ENCODE measurements around the gene SHISAL2A. TPM values are rescaled to one million over a fixed set of nuclear protein-coding genes. Genes with fewer than 3 reads are reported as not detected.

The SHISAL2A gene
- polyA plus RNA-seq, 3 donors = 1.6 to 3.7 (median 2.7) TPM

DNA sequence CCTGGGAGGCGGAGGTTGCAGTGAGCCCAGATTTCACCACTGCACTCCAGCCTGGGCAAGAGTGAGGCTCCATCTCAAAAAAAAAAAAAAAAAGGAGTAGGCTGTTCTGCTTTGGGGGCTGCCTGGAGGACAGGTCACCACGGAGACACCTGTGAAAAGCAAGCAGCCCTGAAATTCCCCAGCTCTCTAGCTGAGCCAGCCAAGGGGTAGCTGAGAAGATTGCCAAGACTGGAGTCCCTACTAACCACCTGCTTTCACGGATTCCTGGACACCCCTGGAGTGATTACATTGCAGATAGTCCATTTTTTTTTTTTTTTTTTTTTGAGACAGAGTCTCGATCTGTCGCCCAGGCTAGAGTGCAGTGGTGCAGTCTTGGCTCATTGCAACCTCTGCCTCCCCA lies 18.3 kb upstream of the SHISAL2A start:
- DNase-seq = no peak

DNA sequence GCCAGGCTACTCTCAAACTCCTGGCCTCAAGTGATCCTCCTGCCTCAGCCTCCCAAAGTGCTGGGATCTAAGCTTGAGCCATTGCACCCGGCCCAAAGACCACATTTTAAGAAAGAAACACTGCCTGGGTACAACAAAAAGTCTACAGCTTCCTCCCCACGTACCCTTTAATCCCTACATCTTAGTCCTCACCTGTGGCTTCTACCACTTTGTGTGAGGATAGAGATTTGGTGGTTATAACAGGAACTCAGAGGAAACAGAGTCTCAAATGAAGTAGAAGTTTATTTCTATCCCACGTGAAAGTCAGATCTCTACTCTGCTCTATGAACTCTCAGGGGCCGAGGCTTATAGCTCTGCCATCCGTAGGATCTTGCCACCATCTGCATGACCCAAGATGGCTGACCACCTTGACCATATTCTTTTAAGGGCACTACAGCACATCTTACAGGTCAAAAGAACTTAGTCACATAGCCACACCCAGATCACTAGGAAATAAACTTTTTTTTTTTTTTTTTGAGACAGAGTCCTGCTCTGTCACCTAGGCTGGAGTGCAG lies 17.4 kb upstream of the SHISAL2A start:
- DNase-seq = no peak

DNA sequence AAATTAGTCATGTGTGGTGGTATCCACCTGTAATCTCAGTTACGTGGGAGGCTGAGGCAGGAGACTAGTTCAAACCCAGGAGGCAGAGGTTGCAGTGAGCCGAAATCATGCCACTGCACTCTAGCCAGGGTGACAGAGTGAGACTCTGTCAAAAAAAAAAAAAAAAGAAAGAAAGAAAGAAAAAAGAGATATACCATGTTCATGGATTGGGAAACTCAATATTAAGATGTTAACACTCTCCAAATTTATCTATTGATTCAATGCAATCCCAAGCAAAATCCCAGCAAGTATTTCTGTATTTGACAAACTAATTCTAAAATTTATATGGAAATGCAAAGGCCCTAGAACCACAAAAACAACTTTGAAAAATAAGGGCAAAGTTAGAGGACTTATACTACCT lies 11.0 kb upstream of the SHISAL2A start:
- no peak for DNase-seq

DNA sequence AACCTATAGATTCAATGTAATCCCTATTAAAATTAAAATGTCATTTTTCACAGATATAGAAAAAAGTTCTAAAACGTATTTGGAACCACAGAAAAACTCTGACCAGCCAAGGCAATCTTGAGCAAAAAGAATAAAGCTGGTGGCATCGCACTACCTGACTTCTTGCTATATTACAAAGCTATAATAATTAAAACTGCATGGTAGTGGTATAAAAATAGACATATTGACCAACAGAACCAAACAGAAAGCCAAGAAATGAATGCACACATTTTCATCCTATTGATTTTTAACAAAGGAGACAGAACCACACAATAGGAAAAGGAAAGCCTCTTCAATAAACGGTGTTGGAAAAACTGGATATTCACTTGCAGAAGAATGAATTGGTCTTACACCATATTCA lies 9.2 kb upstream of the SHISAL2A start:
- DNase-seq = no peak

DNA sequence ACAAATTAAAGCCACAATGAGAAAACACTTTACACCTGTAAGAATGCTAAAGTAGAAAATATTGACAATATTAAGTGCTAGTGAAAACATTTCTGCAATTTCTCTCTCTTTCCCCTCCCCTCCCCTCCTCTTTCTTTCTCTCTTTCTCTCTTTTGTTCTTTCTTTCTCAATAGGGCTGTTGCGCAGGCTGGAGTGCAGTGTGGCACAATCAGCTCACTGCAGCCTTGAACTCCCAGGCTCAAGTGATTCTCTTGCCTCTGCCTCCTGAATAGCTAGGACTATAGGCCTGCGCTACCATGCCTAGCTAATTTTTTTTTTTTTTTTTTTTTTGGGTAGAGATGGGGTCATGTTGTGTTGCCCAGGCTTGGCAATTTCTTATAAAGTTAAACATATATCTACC lies 5.9 kb upstream of the SHISAL2A start:
- no peak for DNase-seq

DNA sequence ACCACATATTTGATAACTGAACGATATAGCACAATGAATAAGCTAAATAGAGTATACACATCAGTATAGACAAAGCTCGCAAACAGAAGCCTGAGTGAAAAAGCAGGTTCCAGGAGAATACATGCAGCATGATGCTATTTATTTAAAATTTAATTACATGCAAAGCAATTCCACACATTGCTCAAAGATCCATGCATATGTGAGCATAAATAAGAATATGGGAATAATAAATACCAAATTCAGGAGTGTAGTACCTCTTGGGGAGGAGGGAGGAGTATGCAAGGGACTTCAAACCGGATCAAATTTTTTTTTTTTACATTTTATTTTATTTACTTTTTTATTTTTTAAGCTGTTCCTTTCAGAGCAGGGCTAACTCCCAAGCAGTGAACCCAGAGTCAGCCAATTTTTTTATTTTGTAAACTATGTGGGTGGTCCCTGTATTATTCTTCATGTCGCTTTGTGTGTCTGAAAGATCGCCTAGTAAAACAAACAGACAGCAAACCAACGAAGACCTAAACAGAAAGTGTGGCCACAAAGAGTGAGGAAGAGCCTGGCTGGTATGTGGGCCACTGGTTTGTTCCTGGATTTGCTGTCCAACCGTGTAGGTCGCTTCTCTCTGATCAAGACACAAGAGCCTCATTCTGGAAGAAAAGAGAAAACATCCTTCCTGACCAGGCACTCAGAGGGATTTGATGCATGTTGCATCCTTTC lies 4.2 kb upstream of the SHISAL2A start:
- no peak for DNase-seq

DNA sequence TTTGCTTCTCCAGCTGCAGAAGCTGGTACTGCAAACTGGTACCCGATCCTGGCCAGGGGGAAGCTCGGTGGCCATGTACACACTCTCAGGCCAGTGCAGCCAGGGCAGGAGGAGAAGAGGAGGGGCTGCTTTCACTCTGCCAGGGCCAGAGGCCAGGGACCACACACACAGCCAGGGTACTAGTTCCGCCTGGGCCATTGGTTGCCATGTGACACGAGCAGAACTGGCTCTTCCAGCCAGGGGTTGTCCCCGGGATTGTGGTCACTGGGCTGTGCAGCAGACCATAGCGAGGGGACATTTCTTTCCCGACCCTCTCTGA lies 3.7 kb upstream of the SHISAL2A start:
- DNase-seq = peak; percentile 71

DNA sequence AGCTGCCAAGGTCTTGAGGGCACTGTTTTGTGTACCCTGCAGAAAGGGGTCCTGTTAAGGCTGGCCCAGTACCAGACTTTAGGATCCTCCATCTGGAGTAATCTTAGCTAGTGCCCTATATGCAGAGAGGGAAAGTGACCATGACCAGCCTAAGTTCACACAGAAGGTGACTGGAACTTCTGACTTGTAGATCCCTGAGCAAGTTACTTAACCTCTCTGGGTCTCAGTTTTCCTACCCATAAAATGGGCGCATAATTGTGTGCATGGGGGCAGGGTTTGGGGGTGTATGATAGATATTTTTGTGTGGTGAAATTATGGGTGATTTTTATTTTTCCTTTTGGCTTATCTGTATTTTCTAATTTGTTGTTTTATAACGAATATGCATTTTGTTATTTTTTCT lies 3.3 kb upstream of the SHISAL2A start:
- DNase-seq = no peak

DNA sequence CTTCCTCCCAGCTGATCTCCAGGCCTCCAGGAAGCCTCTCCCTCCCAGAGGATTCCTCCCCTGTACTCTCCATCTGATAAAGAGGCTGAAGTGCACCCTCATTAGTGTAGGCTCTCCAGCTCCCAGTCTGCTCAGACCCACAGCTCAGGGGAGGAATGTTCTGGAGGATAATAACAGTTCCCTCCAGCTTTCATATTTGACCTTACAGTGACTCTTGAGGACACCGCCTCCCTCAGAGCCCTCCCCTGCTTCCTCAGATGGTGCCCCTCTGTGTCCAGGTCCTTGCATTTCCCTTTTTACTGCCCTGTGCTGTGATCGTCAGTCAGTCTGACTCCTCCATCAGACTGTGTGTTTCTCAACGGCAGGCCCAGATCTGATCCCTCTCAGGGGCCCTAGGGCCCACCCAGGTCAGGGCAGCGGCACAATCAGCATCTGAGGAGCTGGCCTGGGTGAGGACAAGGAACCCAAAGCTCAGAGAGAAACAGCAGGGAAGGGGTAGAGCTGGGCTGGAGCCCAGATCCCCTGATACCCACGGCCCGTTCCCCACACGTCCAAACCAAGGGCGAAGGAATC lies 1.1 kb upstream of the SHISAL2A start:
- no peak for DNase-seq

DNA sequence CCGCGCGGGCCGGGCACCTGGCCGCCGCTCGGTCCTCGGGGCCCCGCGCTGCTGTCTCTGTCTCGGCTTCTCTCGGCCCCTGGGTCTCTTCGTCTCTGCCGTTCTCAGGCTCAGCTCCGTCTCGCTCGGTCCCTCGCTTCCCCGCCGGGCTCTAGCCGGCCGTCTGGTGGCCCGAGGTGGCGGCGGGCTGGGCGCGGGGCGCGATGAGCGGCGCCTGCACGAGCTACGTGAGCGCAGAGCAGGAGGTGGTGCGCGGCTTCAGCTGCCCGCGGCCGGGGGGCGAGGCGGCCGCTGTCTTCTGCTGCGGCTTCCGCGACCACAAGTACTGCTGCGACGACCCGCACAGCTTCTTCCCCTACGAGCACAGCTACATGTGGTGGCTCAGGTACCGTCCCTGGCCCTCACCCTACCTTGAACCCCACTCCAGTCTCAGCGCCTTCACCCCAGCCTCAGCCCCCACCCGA lies 355 bp downstream of the SHISAL2A start:
- DNase-seq = no peak

DNA sequence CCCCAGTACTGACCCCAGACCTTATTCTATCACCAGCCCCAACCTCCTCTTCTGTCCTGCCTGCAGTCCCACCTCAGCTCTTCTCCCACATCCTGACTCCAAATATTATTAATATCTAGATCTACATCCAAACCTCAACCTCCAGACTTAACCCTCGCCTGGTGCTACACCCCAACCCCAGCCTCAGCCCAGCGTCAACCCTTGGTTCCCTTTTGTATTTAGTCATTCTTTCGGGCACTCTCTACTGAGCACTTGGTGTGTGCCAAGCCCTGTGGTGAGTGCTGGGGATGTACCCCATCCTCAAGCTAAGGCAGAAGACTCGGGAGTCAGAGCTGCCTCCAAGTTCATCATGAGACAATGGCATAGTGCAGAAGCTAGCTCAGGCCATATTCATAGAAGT lies 1.1 kb downstream of the SHISAL2A start:
- DNase-seq = no peak

DNA sequence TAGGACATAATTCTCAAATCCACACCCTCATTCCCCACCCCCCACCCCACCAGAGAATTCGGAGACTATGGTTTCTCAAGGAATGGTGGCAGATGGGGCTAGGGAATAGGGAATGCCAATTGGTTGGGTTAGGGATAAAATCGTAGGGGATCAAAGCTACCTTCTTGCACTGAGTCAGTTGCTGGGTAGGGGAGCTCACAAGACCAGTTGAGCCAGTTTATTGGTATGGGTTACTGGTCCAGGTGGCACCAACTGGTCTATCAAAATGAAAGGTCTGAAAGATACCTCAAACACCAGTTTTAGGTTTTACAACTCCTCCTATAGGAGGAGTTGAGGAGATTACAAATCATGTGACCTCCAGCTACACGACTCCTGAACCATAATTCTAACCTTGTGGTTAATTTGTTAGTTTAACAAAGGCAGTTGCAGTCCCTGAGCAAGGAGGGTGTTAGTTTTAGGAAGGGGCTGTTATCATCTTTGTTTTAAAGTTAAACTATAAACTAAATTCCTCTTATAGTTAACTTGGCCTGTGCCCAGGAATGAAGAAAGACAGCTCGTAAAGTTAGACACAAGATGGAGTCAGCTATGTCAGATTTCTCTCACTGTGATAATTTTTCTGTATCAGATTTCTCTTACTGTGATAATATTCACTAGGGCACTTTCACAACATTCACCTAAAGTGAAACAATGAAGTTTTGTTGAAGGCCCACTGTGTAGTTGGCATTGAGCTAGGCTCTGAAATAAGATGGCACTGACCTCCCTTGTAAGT lies 2.5 kb downstream of the SHISAL2A start:
- DNase-seq = no peak

DNA sequence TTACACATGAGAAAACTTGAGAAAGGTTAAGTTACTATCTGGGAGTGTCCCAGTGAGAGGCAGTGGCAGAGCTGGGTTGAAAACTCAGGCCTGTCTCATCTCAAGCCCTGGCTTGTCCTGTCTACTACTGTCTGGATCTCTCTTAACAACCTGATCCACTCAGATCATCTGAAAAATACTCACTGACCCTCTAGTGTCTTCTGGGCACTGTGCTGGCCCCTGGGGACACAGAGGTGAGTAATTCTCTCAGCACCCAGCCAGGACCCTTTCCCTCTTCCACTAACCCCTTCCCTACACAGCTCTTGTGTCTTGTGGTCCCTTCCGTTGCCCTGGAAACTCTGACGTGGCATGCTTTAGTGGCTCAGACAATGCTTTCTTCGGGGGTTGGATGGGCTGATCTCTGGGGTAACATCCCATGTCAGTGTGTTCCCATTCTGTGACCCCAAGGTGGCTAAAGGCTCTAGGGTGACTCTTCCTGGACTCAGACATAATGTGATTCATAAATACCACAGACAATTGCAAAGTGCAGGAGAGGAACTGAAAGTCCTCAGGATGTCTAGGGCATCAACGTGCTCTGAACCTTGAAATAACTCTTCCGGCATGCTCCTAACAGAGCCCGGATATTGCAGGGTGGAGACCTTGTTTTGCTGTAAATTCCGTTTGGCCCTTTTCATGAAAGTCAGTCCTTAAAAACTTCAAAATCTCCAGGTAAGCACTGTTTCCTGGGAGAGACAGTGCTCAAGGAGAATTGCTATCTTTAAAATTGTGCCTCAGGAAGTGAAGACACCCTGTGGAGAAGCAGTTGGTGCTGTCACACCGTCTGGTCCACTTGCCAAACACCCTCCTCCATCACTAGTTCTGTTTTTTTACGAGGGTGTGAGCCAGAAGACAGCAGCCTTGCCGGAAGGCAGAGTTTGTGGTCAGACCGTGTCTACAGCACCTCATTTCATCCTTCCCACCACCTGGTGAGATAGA lies 4.0 kb downstream of the SHISAL2A start:
- no peak for DNase-seq

DNA sequence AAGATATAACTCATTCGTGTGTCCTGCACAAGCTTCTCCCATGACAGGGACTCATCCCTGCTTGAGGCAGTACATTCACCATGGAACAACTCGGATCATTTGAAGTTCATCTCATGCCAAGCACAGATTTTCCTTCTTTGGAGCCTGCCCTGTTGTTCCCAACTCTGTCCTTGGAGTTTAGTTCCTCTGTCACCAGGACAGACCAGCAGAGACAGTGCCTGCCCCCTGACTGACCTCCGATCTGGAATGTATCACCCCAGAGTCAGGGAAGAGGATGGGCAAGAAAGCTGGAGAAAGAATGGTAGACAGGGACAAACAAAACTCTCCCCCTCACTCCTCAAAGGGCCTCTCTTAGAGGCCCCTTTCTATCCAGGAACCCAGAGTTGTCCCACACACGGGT lies 5.0 kb downstream of the SHISAL2A start:
- no peak for DNase-seq

DNA sequence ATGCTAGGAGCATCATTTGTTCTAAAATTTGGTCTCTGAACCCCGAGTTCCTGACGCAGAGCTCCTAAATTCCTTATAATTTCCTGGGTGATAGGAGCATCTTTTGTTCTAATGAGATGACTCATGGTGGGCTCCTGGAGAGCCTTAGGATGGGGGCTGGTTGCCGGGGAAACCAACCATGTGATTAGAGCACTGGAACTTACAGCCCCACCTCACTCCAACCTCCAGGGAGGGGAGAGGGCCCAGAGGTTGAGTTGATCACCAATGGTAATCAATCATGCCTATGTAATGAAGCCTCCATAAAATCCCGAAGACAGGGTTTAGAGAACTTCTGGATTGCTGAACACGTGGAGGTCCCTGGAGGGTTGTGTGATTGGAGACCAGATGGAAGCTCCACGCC lies 7.7 kb downstream of the SHISAL2A start:
- no peak for DNase-seq

DNA sequence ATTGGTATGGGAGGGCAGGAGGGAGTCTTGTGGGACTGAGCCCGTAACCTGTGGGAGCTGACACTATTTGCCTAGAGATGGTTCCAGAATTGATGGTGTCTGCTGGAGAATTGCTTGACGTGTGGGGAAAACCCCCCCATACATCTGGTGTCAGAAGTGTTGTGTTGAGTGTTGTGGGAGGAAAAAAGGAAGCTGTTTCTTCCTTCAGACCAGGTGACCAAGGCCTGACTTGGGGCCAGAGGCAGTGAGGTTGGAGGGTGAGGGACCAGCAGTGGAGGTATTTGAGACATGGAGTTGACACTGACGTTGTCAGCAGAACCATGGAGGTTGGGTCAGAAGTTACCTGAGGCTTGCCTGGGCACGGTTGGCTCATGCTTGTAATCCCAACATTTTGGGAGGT lies 8.3 kb downstream of the SHISAL2A start:
- DNase-seq = no peak

DNA sequence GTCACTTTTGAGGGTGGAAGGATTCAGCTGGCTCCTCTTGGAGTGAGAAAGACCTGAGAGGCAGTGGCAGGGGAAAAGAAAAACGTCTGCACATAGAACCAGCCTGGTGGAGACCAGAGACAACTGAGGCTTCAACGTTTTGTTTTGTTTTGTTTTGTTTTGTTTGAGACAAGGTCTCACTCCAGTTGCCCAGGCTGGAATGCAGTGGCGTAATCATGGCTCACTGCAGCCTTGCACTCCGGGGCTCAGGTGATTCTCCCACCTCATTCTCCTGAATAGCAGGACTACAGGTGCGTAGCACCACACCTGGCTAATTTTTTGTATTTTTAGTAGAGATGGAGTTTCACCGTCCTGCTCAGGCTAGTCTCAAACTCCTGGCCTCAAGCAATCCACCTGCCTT lies 12.3 kb downstream of the SHISAL2A start:
- no peak for DNase-seq

DNA sequence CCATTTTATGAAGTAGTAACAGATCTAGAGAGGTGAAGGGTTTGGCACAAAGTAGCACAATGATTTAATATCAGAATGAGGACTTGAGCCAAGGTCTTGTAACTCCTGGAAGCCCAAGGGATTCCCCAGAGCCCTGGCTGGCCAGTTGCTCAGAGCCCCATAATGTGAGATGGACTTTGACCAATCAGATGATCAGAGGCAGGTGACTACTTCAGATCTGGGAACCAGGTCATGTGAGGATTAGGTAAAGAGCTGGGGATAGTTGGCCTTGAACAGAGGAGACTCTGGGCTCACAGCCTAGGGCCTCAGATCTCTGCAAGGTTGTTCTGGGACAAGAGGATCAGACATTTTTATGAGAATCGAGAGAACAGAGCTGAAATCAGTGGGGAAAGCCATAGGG lies 18.9 kb downstream of the SHISAL2A start:
- no peak for DNase-seq

DNA sequence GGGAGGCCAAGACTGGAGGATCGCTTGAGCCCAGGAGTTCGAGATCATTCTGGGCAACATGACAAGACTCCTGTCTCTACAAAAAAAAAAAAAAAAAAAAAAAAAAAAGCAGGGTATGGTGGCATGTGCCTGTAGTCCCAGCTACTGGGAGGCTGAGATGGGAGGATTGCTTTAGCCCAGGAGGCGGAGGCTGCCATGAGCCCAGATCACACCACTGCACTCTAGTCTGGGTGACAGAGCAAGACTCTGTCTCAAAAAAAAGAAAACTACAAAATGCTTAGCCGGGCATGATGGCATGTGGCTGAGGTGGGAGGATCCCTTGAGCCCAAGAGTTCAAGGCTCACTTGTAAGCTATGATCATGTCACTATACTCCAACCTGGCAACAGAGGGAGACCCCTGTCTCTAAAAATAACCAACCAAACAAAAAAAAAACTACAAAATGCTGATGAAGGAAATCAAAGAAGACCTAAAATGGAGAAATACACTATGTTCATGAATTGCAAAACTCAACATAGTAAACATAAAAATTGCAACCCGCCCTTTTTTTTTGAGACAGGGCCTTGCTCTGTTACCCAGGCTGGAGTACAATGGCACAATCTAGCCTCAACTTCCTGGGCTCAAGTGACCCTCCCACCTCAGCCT lies 20.4 kb downstream of the SHISAL2A start:
- DNase-seq = no peak

DNA sequence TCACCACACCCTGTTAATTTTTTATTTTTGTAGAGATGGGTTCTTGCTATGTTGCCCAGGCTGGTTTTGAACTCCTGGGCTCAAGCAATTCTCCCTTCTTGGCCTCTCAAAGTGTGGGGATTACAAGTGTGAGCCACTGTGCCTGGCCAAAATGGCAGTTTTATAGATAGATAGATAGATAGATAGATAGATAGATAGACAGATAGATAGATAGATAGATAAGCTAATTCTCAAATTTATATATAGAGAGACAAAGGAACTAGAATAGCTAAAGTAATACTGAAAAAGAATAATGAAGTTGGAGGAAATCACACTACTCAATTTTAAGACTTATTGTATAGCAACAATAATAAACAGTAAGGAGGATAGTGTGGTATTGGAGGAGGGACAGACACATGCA lies 21.1 kb downstream of the SHISAL2A start:
- DNase-seq = no peak

DNA sequence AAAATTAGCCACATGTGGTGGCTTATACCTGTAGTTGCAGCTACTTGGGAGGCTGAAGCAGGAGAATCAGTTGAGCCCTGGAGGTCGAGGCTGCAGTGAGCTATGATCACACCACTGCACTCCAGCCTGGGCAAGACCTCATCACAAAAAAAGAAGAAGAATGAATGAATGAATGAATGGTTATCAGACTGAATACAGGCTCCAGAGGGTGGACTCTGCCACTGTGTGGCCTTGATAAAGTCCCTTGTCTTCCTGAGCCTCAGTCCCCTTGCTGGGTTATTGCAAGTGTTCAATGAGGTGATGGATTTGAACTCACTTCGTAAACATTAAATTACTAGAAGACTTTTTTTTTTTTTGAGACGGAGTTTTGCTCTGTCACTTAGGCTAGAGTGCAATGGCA lies 24.7 kb downstream of the SHISAL2A start:
- DNase-seq = no peak

Measured in renal pelvis (tissue), 4 donors.